Muscle of leg (tissue), 11 donors: ENCODE results near the gene LHPP. TPM values are rescaled to one million over a fixed set of nuclear protein-coding genes. Genes with fewer than 3 reads are reported as not detected.

Source experiments
- DNase-seq: peaks from one replicate; pipeline ENCODE4 v3.0.0; 2013
- H3K27ac ChIP-seq: one replicate; pipeline ENCODE4 v1.5.1; 2013; ENCODE audit warnings: mild to moderate bottlenecking, low read length, control low read depth
- H3K27me3 ChIP-seq: one replicate; pipeline ENCODE4 v1.6.1; 2013; ENCODE audit warnings: low read length; ENCODE audit not compliant: control insufficient read depth, insufficient read depth
- H3K36me3 ChIP-seq: one replicate; pipeline ENCODE4 v1.6.1; 2013; ENCODE audit warnings: low read length; ENCODE audit not compliant: control insufficient read depth, insufficient read depth
- H3K4me1 ChIP-seq: one replicate; pipeline ENCODE4 v1.6.1; 2013; ENCODE audit warnings: low read length; ENCODE audit not compliant: control insufficient read depth, insufficient read depth
- H3K4me3 ChIP-seq: one replicate; pipeline ENCODE4 v1.5.1; 2013; ENCODE audit warnings: low read length, control low read depth
- H3K9me3 ChIP-seq: replicated peaks from 2 replicates; pipeline ENCODE4 v1.6.1; 2013; ENCODE audit warnings: low read depth, low read length; ENCODE audit not compliant: control insufficient read depth
- WGBS: methylation state at CpG from one replicate; pipeline ENCODE4 v1.1.5; 2013; ENCODE audit warnings: missing lambda C conversion rate; ENCODE audit not compliant: insufficient coverage; 5-methylcytosine and 5-hydroxymethylcytosine counted together
- polyA plus RNA-seq, 8 donors: library from polyadenylated mRNA; unstranded; fragments of 120-200 nt; gene quantifications; one replicate each; pipeline versions ENCODE4 v1.2.1 to v1.2.3, GENCODE V29; 2013; ENCODE audit warnings: inconsistent platforms in 1 of 8, low replicate concordance in 1 of 8; ENCODE audit not compliant: insufficient read length in 8 of 8, insufficient read depth in 1 of 8
- total RNA-seq: library from RNA; stranded (reverse); fragments of 120-200 nt; gene quantifications from one replicate; pipeline ENCODE4 v1.2.4, GENCODE V29; 2013

Gene LHPP
- total and polyA plus RNA-seq, 9 donors, result 2.9 to 9.9 (median 8.0) TPM

- peak overlapping the region; percentile 78 for H3K27ac ChIP-seq
- peaks cover 45% of the 10 kb centered on the region for H3K36me3 ChIP-seq
- DNase-seq, result no peak
- peaks cover 48% of the 10 kb centered on the region for H3K4me1 ChIP-seq
- H3K4me3 ChIP-seq, result no peak overlapping the region
- H3K27me3 ChIP-seq, result no peaks in the 10 kb centered on the region
- no peaks in the 10 kb centered on the region for H3K9me3 ChIP-seq
- WGBS, result 97% methylated on average over 7 of the region's 17 CpGs
Observed at GRCh38 chr10:124653811-124654651, 192.4 kb downstream of the LHPP start.

DNA sequence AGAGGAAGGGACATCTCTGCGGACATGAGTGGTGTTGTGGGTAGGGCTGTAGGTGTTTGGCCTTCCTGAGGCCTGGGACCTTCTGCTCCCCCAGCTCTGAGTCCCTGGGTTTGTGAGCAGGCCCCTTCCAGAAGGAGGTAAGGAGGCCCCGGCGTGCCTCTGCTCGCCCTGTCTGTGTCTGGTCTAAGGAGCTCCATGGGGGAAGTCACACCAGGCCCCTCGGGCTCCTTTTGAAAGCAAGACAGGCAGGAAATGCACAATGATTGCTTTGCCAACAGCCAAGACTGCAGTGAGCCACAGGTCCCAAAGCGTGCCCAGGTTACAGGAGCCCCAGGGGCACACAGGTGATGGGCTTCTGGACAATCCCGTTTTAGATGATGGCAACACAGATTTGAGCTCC lies 193.1 kb downstream of the LHPP start:
- H3K27ac ChIP-seq, result peak overlapping the region; percentile 78
- H3K36me3 ChIP-seq, result peaks cover 45% of the 10 kb centered on the region
- no peaks in the 10 kb centered on the region for H3K27me3 ChIP-seq
- no peaks in the 10 kb centered on the region for H3K9me3 ChIP-seq
- 83% methylated on average over 6 of the region's 7 CpGs for WGBS
- no peak overlapping the region for H3K4me3 ChIP-seq
- DNase-seq, result no peak
- H3K4me1 ChIP-seq, result peaks cover 42% of the 10 kb centered on the region

GRCh38 chr10:124655191-124656112 lies 193.8 kb downstream of the LHPP start:
- Histone ChIP-seq H3K36me3 (peaks cover 51% of the 10 kb centered on the region), H3K9me3 (no peaks in the 10 kb centered on the region), H3K4me1 (peaks cover 35% of the 10 kb centered on the region), H3K4me3 (no peak overlapping the region), H3K27me3 (no peaks in the 10 kb centered on the region), H3K27ac (peak overlapping the region; percentile 78)
- DNase-seq, result no peak
- 87% methylated on average over 13 of the region's 13 CpGs for WGBS

DNA sequence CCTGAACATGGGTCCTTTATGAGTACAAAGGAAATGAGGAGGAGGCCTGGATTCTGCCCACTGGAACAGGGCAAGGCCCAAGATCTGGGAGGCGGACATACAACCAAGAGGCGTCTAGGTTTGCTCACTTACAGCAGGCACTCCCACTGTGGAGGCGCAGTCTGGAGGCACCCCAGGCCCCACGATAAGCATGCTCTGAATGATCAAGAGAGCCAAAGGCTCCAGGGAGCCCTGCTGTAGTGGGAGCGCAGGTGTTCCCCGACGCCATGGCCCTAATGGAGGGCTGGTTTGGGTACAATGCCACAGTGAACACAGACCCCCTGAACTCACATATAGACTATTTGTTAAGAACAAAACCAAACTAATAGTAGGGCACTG lies 194.5 kb downstream of the LHPP start:
- H3K36me3 ChIP-seq, result peaks cover 52% of the 10 kb centered on the region
- no peak for DNase-seq
- no peak overlapping the region for H3K4me3 ChIP-seq
- no peak overlapping the region for H3K27ac ChIP-seq
- peaks cover 33% of the 10 kb centered on the region for H3K4me1 ChIP-seq
- H3K9me3 ChIP-seq, result no peaks in the 10 kb centered on the region
- WGBS, result 89% methylated on average over 4 of the region's 7 CpGs
- no peaks in the 10 kb centered on the region for H3K27me3 ChIP-seq

DNA sequence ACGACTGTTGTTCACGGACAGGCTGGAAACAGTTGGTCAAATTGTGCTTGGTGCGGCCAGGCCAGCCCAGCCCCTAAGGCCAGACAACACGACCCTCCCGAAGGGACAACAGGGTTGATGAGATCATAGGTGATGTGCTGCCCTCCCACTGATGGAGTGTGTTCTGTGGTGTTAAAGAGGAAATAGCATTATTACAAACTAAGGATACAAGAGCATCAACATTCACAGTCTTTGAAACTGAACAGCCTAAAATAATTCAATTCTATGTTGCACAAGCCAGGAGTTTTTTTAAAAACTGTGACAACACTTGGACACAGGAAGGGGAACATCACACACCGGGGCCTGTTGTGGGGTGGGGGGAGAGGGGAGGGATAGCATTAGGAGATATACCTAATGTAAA lies 194.9 kb downstream of the LHPP start:
- DNase-seq, result no peak
- Histone ChIP-seq H3K4me3 (no peak overlapping the region), H3K4me1 (peaks cover 33% of the 10 kb centered on the region), H3K27me3 (no peaks in the 10 kb centered on the region), H3K27ac (no peak overlapping the region), H3K9me3 (no peaks in the 10 kb centered on the region), H3K36me3 (peaks cover 47% of the 10 kb centered on the region)
- 80% methylated on average over 1 of the region's 6 CpGs for WGBS

DNA sequence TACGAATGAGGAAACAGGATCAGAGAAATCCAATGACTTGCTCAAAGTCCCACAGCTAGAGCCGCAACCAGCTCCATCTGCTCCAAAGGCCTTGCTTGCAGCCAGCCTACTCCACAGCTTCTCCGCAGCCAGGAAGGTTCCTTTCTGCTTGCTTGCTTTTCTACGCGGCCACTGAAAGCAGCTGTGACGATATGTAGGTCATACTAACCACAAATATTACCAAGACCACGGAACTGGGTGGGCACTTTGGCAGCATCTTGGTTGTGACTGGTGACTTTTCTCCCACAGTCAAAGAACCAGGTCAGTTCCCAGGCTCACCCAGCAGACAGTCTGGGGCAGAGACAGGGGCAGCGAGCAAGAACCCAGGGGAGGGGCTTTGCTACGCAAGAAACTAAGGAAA lies 196.2 kb downstream of the LHPP start:
- no peaks in the 10 kb centered on the region for H3K9me3 ChIP-seq
- no peak overlapping the region for H3K4me3 ChIP-seq
- H3K4me1 ChIP-seq, result peaks cover 34% of the 10 kb centered on the region
- no peak overlapping the region for H3K27ac ChIP-seq
- no peaks in the 10 kb centered on the region for H3K27me3 ChIP-seq
- DNase-seq, result no peak
- peaks cover 44% of the 10 kb centered on the region for H3K36me3 ChIP-seq
- WGBS, result 73% methylated on average over 7 of the region's 9 CpGs

DNA sequence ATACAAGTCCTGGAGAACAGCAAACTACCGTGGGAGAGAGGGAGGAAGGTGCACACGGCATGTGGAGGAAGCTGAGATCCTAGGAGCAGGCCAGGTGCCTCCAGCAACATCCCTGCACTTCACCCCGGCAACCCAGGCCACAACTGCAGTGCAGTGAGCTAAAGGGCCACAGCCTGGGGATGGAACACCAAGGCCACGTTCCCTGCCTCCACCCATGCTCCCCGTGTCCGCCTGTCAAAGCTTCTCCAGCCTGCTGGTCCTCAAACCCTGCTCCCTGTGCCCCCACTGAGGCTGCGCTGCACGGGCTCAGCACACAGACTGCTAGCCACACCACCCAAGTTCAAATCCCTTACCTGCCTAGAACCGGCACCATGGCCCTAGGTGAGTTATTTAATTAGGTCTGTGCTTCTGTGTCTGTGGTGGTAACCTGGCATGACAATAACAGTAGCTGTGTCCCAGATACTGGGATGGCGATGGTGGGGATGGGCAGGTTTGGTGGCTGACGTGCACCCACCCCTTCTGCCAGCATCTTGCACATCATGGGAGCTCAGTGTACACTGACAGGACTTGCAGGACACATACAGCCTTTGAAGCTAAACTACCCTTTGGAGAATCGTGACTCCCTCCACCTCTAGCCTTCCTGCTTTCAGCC lies 197.1 kb downstream of the LHPP start:
- peaks cover 33% of the 10 kb centered on the region for H3K4me1 ChIP-seq
- WGBS, result 94% methylated on average over 7 of the region's 12 CpGs
- H3K4me3 ChIP-seq, result no peak overlapping the region
- no peaks in the 10 kb centered on the region for H3K9me3 ChIP-seq
- no peaks in the 10 kb centered on the region for H3K27me3 ChIP-seq
- DNase-seq, result no peak
- peaks cover 45% of the 10 kb centered on the region for H3K36me3 ChIP-seq
- no peak overlapping the region for H3K27ac ChIP-seq

GRCh38 chr10:124659380-124659779 lies 197.8 kb downstream of the LHPP start:
- H3K27ac ChIP-seq, result no peak overlapping the region
- peaks cover 27% of the 10 kb centered on the region for H3K4me1 ChIP-seq
- no peak overlapping the region for H3K4me3 ChIP-seq
- no CpG with 5 or more reads among the region's 2 CpGs for WGBS
- no peaks in the 10 kb centered on the region for H3K27me3 ChIP-seq
- H3K36me3 ChIP-seq, result peaks cover 44% of the 10 kb centered on the region
- DNase-seq, result no peak
- no peaks in the 10 kb centered on the region for H3K9me3 ChIP-seq

DNA sequence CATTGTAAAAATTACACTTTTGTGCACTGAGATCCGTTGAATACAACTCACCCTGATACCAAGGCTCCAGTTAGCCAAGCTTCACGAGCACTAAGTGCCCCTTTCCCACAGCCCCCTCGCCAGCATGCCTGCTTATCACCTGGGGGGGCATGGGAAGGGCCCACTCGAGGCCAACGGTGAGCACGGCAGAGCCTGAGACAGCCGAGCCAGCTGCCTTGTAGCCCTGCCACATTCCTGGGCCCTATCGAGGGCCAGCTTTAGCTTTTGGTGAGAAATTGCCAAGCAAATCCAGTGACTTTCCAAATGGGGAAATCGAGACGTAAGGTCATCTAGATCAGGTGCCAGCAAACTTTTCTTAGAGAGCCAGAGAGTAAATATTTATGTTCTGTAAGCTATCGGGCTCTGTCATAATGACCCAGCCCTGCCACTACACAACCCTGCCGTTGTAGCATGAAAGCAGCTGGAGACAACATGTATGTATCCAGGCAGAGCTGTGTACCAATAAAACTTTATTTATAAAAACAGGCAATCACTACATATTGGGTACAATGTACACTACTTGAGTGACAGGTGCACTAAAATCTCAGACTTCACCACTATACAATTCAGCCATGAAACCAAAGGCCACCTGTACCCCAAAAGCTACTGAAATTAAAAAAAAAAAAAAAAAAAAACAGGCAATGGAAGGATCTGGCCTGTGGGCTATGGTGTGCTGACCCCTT lies 198.9 kb downstream of the LHPP start:
- Histone ChIP-seq H3K4me3 (no peak overlapping the region), H3K36me3 (peaks cover 37% of the 10 kb centered on the region), H3K4me1 (peaks cover 24% of the 10 kb centered on the region), H3K27ac (peak overlapping the region; percentile 81), H3K27me3 (no peaks in the 10 kb centered on the region), H3K9me3 (no peaks in the 10 kb centered on the region)
- no peak for DNase-seq
- WGBS, result 77% methylated on average over 7 of the region's 12 CpGs
